OCI-LY7 (cell line): ENCODE results near the gene FBXW11.

Experiments
- CTCF ChIP-seq: fragments of 200-600 bp; sonication (generic); conservative IDR thresholded peaks from 2 replicates; pipeline ENCODE4 v1.5.1; 2014; ENCODE audit warnings: mild to moderate bottlenecking, antibody characterized with exemption, low read length, moderate library complexity, mixed read lengths
- EZH2phosphoT487 ChIP-seq: fragments of 200-600 bp; sonication (generic); IDR thresholded peaks from 2 replicates; pipeline ENCODE4 v1.6.1; 2018; ENCODE audit warnings: low read depth, borderline replicate concordance, mild to moderate bottlenecking, mixed run types, antibody characterized with exemption, low read length, moderate library complexity, mixed read lengths

- TF ChIP-seq CTCF (no peak), EZH2phosphoT487 (no peak)
Observed at GRCh38 chr5:171926311-171926710, 80.1 kb downstream of the FBXW11 start.
